Mucosa of descending colon (tissue), 3 donors: Measurements from ENCODE around the gene LSS. TPM values are rescaled to one million over a fixed set of nuclear protein-coding genes. Genes with fewer than 3 reads are reported as not detected.

Source experiments
- ATAC-seq: fragments of 200-7000 bp; cut with Tn5 transposase; one replicate; pipeline ENCODE4 v1.9.1; 2020; ENCODE audit warnings: mild to moderate bottlenecking, moderate library complexity
- DNase-seq, 3 donors: peaks; one replicate each; pipeline ENCODE4 v3.0.0-alpha.2; 2020
- H3K36me3 ChIP-seq: fragments of 200-600 bp; one replicate; pipeline ENCODE4 v1.8.0; 2021; ENCODE audit warnings: low read depth, mild to moderate bottlenecking
- H3K4me1 ChIP-seq: fragments of 200-600 bp; one replicate; pipeline ENCODE4 v1.8.0; 2021; ENCODE audit warnings: low read depth, mild to moderate bottlenecking
- H3K4me3 ChIP-seq: fragments of 200-600 bp; one replicate; pipeline ENCODE4 v1.8.0; 2021; ENCODE audit warnings: mild to moderate bottlenecking
- H3K9me3 ChIP-seq: fragments of 200-600 bp; one replicate; pipeline ENCODE4 v1.8.0; 2021; ENCODE audit warnings: mild to moderate bottlenecking
- intact Hi-C, 2 donors: fragments of 100-400 bp; cut with DNase I in 1 of 2; cut with micrococcal nuclease in 1 of 2; formaldehyde crosslinking; loops; one replicate each; pipeline versions ENCODE4 v1.11.0 to v1.11.1; 2022; cut with DNase I, micrococcal nuclease
- total RNA-seq, 3 donors: library from RNA; stranded (reverse); fragmentation: NEBNext Ultra II Directional in 2 of 3; extraction: Animal tissue kit (Norgen Biotek cat#: 25700) in 2 of 3; gene quantifications; one replicate each; pipeline versions ENCODE4 v1.2.1 to v1.2.4, GENCODE V29; 2021 to 2023
- TF ChIP-seq, protein P1 (sequence below): fragments of 200-600 bp; IDR thresholded peaks from one replicate; pipeline ENCODE4 v1.8.0; 2022; ENCODE audit warnings: antibody characterized with exemption, mild to moderate bottlenecking
- donor health status: DM: no; HTN: no; CAD: no; lungs with moderate emphysema.
- donor health status: DM: no; HTN: no; CAD: no.
- donor health status: DM: no; HTN: yes; CAD: no.

Gene LSS
- total RNA-seq, 3 donors from 2014 or later: 72.6 to 84.8 (median 81.1) TPM

DNA sequence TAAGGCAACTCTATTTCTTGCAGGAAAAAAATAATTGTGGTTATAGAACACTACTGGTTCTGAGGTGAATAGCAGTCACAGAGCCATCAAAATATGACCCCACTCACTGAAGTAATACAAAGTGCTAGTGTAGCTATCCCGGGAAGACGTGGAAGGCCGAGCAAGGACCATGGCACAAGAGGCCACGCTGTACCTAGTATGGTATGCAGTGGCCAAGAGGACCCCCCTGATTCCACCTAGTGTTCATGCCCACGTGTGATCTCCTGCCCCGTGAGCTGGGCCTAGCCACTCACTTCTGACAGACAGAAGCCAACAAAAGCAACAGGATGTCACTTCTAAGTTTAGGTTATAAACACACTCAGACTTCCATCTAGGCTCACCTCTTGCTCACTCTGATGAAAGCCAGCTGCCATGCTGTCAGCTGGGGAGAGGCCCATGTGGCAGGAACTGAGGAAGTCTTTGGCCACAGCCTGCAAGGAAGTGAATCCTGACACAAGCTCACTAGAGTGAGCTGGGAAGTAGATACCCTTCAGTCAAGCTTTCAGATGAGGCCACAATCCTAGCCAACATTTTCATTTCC is 21.7 kb upstream of the LSS start:
- no peaks in the 10 kb centered on the region for H3K9me3 ChIP-seq
- ATAC-seq (no peak), DNase-seq (no peak)
- peaks cover 7% of the 10 kb centered on the region for H3K36me3 ChIP-seq
- TF ChIP-seq, protein P1, sequence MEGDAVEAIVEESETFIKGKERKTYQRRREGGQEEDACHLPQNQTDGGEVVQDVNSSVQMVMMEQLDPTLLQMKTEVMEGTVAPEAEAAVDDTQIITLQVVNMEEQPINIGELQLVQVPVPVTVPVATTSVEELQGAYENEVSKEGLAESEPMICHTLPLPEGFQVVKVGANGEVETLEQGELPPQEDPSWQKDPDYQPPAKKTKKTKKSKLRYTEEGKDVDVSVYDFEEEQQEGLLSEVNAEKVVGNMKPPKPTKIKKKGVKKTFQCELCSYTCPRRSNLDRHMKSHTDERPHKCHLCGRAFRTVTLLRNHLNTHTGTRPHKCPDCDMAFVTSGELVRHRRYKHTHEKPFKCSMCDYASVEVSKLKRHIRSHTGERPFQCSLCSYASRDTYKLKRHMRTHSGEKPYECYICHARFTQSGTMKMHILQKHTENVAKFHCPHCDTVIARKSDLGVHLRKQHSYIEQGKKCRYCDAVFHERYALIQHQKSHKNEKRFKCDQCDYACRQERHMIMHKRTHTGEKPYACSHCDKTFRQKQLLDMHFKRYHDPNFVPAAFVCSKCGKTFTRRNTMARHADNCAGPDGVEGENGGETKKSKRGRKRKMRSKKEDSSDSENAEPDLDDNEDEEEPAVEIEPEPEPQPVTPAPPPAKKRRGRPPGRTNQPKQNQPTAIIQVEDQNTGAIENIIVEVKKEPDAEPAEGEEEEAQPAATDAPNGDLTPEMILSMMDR: no peak
- intact Hi-C loops: no loop called here
- no peaks in the 10 kb centered on the region for H3K4me1 ChIP-seq
- no peak overlapping the region for H3K4me3 ChIP-seq

DNA sequence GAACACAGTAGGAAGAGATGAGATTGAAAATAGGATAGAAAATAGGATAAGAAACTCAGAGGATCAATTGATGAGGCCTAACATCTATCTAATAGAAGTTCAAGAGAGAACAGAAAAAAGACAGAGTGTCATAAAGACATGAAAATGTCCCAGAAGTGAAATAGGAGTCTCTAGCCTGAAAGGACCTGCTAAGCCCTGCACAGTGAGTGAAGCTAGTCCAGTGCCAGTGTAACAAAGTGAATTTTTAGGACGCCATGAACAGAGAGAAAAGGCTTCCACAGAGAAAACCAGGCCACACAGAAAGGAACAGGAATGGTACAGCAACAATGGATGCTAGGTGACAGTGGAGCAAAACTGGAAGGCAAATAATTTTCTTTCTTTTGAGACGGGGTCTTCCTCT is 20.3 kb upstream of the LSS start:
- no peak for DNase-seq
- TF ChIP-seq, protein P1: no peak
- intact Hi-C loops: no loop called here
- H3K4me3 ChIP-seq: no peak overlapping the region
- ATAC-seq: no peak
- H3K9me3 ChIP-seq: no peaks in the 10 kb centered on the region
- no peaks in the 10 kb centered on the region for H3K4me1 ChIP-seq
- peaks cover 3% of the 10 kb centered on the region for H3K36me3 ChIP-seq

DNA sequence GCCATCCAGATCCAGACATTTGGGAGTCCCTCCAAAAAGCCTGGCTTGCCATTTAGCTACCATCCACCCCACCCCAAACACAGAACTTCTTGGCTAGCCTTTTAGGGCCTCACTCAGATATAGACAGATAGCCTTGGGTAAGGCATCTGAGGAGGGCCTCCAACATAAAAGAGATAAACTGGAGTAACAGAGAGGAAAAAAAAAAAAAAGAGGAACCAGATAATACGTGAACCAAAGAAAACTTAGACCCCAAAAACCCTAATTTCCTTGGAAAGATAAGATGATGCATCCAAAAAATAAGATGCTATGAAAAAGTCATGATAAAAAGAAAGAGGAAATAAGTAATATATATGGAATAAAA is 19.8 kb upstream of the LSS start:
- H3K9me3 ChIP-seq: no peaks in the 10 kb centered on the region
- no peak for DNase-seq
- H3K4me3 ChIP-seq: no peak overlapping the region
- no peak for ATAC-seq
- TF ChIP-seq, protein P1: no peak
- H3K36me3 ChIP-seq: peaks cover 7% of the 10 kb centered on the region
- H3K4me1 ChIP-seq: no peaks in the 10 kb centered on the region
- intact Hi-C loops: no loop called here

DNA sequence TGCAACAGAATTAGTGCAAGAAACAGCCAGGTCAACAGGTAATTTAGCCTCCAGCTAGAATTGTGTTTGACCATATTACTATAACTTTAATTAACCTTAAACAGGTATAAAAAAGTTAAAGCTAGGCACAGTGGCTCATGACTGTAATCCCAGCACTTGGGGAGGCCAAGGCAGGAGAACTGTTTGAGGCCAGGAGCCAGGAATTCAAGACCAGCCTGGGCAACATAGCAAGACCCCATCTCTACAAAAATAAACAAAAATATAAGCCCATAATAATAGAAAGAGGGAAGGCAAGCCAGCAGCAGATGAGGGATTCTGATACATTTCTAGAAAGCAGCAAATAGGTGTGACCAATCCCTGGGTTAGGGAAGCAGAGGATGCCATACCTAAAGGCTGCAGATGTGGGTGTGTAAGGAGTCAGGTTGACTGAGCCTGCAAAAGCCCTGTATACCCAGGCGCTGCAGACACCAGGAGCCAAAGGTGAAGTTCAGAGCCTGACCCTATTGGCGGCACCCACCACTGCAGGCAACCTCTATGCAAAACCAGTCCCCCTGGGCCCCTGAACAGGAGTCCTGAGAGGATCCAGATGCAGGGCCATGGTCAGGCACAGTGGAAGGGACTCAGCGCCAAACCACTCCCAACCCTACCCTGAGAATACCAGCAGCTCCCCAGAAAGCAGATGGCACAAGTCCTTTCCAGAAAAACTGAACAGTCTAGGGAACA is 19.3 kb upstream of the LSS start:
- no peak for ATAC-seq
- Histone ChIP-seq H3K9me3 (no peaks in the 10 kb centered on the region), H3K4me3 (no peak overlapping the region), H3K36me3 (peaks cover 12% of the 10 kb centered on the region), H3K4me1 (no peaks in the 10 kb centered on the region)
- no peak for DNase-seq
- TF ChIP-seq, protein P1: no peak
- intact Hi-C loops: no loop called here

DNA sequence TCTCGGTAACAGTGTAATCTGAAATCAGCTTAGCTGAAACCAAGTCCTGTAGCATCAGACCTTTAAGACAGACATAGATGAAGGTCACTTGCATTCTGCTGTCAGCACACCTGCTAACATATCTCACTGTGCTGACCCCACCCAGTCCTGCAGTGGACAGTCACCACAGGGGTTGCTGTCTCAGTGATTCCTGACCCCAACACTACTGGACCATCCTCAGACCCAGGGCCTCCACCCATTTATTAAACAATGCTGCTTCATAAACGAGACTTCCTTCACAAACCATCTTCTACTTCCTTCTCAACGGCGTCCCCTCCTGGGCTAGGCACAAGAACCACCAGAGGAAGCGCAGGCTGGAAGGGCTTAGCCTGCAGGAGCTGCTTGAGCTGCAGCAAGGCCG is 17.8 kb upstream of the LSS start:
- intact Hi-C loops: no loop called here
- Histone ChIP-seq H3K4me3 (no peak overlapping the region), H3K4me1 (no peaks in the 10 kb centered on the region), H3K9me3 (no peaks in the 10 kb centered on the region), H3K36me3 (peaks cover 12% of the 10 kb centered on the region)
- TF ChIP-seq, protein P1: no peak
- DNase-seq (no peak), ATAC-seq (peak; percentile 63)
